ENCODE measurements around the gene LCP2. TPM values are rescaled to one million over a fixed set of nuclear protein-coding genes. Genes with fewer than 3 reads are reported as not detected.

LCP2 gene
- total RNA-seq, 1 donor from 2014 or later, result not detected

DNA sequence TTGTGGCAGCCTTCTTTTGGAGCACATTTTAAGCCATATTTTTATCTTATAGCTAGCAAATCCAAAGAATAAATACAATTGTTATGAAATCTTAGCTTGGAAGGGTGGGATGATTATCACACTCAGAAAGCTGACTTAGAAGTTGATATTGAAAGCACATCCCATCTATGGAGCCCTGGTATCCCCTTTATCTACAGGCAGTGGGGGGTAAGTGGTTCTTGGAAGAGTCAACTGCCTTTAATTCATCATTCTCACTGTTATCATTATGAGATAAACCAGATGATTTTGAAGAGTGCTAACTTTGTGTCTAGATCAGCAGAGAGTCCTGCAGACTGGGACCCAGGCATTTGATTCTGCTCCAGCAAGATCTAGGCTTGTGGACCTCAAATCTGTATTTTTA lies 3.0 kb downstream of the LCP2 start:
- TF ChIP-seq CTCF (IDR thresholded peaks at IDR 0.05; ENCODE audit: unreplicated experiment), result no peak
- Mint-ChIP-seq H3K4me1 (no peaks in the 10 kb centered on the region), H3K4me3 (no peak overlapping the region), H3K27me3 (ENCODE audit: low read depth) (peaks cover 16% of the 10 kb centered on the region), H3K9me3 (peaks cover 12% of the 10 kb centered on the region), H3K36me3 (peaks cover 3% of the 10 kb centered on the region), H3K27ac (no peak overlapping the region)
- no peak for DNase-seq (ENCODE audit: low spot score in 2 of 2, unreplicated experiment in 2 of 2)

GRCh38 chr5:170294057-170294456 lies 3.5 kb downstream of the LCP2 start:
- no peak overlapping the region for H3K27ac Mint-ChIP-seq
- peaks cover 17% of the 10 kb centered on the region for H3K27me3 Mint-ChIP-seq (ENCODE audit: low read depth)
- no peaks in the 10 kb centered on the region for H3K4me1 Mint-ChIP-seq
- no peak overlapping the region for H3K4me3 Mint-ChIP-seq
- peaks cover 3% of the 10 kb centered on the region for H3K36me3 Mint-ChIP-seq
- no peak for TF ChIP-seq CTCF (IDR thresholded peaks at IDR 0.05; ENCODE audit: unreplicated experiment)
- peaks cover 12% of the 10 kb centered on the region for H3K9me3 Mint-ChIP-seq
- no peak for DNase-seq (ENCODE audit: low spot score in 2 of 2, unreplicated experiment in 2 of 2)

GRCh38 chr5:170293273-170293672 lies 4.3 kb downstream of the LCP2 start:
- Mint-ChIP-seq H3K4me1 (no peaks in the 10 kb centered on the region), H3K4me3 (no peak overlapping the region), H3K27me3 (ENCODE audit: low read depth) (peaks cover 17% of the 10 kb centered on the region), H3K9me3 (peaks cover 12% of the 10 kb centered on the region), H3K27ac (no peak overlapping the region), H3K36me3 (peaks cover 3% of the 10 kb centered on the region)
- no peak for TF ChIP-seq CTCF (IDR thresholded peaks at IDR 0.05; ENCODE audit: unreplicated experiment)
- no peak for DNase-seq (ENCODE audit: low spot score in 2 of 2, unreplicated experiment in 2 of 2)

DNA sequence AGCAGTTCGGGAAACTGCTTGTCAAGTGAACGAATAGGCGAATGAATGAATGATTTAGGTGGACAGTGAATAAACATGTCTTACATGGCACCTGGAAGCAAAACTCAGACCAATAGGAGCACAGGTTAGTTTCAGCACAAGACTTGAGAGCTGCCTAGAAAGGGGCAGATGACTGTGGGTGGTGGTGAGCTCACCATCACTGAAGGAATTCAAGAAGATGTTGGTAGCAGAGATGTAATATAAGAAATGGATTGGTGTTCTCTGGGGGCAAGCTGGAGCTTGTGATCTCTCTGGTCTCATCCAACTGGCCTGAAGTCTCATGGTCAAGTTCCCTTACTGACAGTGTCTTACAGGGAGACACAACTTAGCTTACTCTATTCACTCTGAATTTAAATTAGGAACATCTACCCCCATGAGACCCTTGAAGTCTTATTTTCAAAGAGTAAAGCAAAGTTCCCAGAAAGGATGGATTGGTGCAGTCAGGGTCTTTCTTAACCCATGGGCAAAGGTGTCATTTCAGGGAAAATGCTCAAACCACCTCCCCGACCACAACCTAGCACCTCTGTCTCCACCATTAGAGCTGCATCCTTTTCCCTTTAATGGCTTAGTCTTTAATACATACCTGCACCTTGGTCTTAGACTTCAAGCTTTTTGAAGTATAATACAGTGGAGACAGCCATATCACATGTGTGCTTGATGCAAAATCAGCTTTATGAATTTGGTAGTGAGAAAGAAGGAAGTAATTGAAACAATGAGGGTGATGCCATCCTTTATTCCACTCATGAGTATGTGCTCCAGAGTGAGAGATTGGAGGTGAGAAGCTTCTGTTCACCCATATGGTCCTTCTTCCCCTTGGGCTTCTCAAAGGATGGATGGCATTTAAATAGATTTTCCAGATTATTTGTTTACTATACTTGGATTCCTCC lies 5.1 kb downstream of the LCP2 start:
- no peak for TF ChIP-seq CTCF (IDR thresholded peaks at IDR 0.05; ENCODE audit: unreplicated experiment)
- Mint-ChIP-seq H3K4me3 (no peak overlapping the region), H3K27ac (no peak overlapping the region), H3K4me1 (no peaks in the 10 kb centered on the region), H3K9me3 (peaks cover 12% of the 10 kb centered on the region), H3K36me3 (peaks cover 3% of the 10 kb centered on the region), H3K27me3 (ENCODE audit: low read depth) (peaks cover 17% of the 10 kb centered on the region)
- DNase-seq (ENCODE audit: low spot score in 2 of 2, unreplicated experiment in 2 of 2), result no peak

DNA sequence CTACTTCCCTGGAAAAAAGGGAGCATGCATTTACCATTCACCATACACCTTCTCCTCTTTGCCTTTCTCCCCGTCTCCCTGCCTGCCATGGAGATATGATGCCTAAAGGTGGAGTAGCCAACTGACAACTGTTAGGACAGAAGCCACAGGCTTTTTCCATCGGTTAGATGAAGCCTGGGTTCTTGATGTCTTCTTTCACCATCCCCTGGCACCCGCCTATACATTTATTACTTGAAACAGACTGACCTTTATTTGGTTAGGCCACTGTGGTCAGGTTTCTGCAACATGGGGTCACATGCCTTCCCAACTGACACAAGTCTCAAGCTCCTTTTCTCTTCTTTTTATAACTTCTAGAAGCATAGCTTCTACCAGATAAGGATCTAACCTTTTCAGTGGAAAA lies 7.1 kb downstream of the LCP2 start:
- no peak for TF ChIP-seq CTCF (IDR thresholded peaks at IDR 0.05; ENCODE audit: unreplicated experiment)
- Mint-ChIP-seq H3K4me3 (no peak overlapping the region), H3K36me3 (peaks cover 3% of the 10 kb centered on the region), H3K9me3 (peaks cover 16% of the 10 kb centered on the region), H3K4me1 (no peaks in the 10 kb centered on the region), H3K27ac (no peak overlapping the region), H3K27me3 (ENCODE audit: low read depth) (peaks cover 15% of the 10 kb centered on the region)
- DNase-seq (ENCODE audit: low spot score in 2 of 2, unreplicated experiment in 2 of 2), result no peak
